HG02763 (cell line): Measurements from ENCODE around the gene PITPNB.

Experiments
- ATAC-seq: cut with Tn5 transposase; IDR thresholded peaks from one replicate; pipeline ENCODE4 v1.9.1; 2021; ENCODE audit warnings: mild to moderate bottlenecking, moderate library complexity; ENCODE audit not compliant: unreplicated experiment

Gene PITPNB

DNA sequence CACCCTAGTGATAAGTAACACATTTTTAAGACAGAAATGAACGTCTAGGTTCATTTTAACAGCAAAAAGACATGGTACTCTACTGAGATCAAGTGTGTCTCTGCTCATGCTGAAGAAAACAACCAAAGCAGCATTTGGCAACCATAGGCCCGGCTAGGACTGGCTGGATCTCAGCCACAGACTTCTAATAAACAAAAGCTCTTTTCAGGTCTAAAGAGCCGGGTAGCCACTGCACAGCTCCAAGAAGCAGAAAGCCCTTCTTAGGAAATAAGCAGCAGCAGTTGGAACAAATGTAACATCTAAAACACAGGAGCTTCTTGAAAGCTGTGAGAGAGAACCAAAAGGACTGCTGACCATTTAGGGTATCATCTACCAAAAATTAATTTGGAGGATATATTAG, 37.6 kb downstream of the PITPNB start:
- ATAC-seq, result no peak

DNA sequence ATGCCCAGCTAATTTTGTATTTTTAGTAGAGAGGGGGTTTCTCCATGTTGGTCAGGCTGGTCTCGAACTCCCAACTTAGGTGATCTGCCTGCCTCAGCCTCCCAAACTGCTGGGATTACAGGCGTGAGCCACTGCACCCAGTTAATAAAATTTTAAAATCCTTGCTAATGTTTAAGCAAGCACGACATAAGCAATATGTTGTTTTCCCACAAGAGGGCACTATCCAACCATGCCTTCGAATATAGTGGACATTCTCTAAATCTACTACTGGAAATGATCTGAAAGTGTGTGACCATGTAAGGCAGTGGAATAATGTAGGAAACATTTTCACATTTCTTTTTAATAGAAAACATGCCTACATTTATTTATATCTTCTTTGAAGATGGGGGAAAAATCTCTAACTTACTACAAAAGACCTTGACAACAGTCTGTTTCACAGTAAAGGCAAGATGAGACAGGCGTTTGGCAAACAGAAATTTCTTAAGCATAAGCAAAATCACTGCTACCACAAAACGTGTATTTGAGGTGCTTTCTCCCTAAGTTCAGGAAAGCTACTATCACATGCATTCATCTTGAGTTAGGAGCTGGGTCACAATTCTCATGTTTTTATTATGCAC, 38.2 kb downstream of the PITPNB start:
- ATAC-seq, result no peak

DNA sequence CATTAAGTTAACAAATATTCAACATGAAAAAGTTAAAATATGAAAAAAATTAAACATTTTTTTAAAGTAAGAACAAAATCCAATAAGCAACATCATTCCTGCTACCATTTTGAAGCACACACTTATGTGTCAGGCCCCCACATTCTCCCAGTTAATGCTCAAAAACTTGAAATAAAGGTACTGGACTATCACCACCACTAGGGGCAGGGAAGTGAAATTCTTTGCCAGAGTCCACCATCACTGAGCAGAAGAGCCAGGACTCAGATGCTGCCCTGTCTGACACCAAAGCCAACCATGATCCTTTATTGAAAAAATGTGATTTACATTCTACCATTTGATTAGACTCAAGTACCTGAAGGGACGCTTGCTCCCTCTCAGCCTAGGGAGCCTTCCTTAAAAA, 39.1 kb downstream of the PITPNB start:
- ATAC-seq, result no peak

DNA sequence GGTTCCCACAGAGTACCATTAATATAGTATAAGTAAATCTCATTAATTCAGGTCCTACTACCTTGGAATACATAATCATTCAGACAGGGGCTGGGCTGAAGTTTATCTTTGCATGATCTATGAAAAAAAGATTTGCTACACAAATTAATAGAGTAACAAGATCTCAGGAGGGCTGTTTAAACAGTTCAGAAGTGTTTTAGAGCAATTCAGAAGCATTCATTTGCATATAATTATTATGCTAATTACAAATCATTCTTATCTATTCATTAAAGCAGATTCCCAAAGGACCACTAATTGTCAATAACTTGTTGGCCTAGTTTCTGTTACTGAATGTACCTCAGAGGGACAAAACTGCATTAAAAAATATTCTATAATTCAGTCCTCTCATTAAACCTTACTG, 40.5 kb downstream of the PITPNB start:
- ATAC-seq, result no peak

DNA sequence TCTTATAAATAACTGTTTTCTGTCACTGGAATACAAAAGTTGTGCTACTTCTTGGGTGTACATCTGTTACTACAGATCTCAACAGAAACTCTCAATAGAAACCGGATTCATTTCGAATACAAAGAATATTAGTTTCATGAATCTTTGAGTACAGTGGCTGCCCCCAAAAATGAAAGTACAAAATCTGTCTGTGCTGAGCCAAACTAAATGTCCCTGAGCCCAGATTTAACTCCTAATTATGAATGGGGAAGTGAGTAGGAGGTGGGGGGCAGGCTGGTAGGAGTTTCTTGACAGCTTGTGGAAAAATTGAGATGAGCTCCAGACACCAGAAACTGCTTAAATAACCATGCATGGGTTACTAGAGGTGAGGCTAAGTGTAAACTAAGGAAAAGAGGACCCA, 41.6 kb downstream of the PITPNB start:
- no peak for ATAC-seq

DNA sequence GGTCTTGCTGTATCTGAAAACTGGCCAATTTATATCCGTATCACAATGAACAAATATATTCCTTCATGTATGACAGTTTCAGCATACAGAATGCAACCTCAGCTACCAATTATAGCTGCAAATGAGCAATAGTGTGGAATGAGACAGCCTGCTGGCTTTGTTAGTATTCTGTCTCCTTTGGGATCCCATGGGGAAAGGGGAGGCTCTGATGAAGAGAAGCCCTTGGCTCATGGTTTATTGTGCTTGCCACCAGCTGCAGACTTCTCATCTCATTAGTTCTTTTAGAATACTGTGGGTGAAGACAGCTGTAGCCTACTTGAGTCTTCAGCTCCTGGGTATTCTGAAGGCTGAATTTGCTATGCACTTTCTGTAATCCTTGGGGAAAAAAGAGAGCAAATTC, 42.4 kb downstream of the PITPNB start:
- ATAC-seq, result no peak

DNA sequence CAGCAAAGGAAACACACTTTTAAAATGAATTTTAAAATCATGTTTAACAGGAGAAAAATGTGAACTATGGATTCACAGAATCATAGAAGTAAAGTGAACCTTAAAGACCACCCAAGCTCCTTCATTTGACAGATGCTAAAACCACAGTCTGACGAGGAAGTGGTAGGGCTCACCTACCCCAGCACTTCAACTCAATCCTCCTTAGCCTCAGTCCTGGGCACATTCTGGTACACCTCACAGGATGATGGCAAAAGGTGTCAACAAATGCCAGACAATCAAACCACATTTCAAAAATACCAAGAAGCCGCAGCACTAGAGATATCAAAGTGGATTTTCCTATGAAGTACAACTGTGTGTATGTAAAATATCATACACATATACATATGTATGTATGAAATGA, 43.1 kb downstream of the PITPNB start:
- no peak for ATAC-seq

DNA sequence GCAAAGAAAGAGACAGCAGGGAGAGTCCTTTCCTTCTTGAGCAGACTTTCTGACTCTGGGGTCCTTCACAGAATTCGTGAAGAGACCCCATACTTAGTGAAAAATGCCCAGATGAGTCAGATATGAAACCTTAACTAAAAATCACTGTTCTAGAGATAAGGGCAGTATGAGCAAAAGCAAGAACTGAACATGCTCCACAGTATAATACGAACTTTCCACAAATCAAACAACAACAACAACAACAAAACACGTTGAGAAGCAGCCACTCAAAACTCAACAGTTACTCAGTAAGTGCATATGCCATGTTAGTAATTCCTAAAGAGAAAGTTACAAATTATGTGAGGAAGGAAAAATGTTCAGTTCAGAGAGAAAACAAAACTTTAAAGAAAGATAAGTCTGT, 44.3 kb downstream of the PITPNB start:
- no peak for ATAC-seq

DNA sequence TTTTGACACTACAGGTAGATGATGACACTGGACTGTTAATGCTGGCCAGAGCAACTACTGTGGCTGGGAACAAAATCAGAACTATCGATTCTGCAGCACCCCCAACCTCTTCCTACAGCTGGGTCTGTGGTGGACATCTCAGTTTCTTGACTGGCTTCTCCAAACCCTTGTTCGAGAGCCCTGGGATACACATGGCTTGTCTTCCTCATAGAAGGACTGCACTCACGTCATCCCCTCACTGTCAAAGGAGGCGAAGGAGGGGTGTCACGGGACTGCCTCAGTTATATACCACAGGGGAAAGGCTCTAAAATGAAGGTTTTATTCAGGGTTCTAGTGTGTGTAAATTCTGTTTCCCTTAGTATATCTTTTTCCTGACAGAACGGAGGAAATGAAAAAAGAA, 44.9 kb downstream of the PITPNB start:
- ATAC-seq, result no peak

DNA sequence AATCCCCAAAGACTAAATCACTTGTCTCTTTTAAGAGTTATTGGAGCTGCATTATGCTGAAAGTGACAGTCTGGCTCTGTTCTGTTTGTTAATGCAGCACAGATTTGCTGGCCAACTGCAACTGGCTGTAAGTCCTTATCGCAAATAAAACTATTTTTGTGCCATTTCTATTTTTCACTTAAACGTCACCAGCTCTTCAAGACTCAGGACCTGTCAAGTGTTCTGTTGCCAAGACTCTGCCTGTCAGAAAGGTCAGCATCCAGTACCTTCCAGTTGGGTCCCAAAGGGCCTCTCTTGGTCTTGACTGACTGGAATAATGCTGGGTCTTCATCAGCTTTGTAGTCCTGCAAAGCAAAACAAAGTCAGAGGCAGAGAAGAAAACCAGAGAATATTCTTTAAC, 45.6 kb downstream of the PITPNB start:
- no peak for ATAC-seq

DNA sequence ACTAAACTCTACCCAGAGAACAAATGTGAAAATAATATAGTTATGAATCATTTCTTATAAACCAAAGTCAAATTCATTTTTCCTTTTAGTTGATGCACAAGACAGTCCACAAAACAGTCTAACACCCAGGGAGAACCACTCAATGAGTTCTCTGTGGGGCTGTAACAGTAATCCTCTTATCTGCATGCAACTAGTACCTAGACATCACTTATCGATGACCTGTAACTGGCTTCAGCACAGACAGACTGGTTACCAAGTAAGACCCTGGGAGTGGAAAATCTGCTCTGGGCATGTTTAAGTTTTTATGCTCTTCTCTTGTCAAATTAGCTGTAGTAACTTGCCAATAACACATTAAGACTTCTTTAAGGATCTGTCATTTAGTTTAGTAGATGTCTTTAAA, 46.6 kb downstream of the PITPNB start:
- ATAC-seq, result no peak

DNA sequence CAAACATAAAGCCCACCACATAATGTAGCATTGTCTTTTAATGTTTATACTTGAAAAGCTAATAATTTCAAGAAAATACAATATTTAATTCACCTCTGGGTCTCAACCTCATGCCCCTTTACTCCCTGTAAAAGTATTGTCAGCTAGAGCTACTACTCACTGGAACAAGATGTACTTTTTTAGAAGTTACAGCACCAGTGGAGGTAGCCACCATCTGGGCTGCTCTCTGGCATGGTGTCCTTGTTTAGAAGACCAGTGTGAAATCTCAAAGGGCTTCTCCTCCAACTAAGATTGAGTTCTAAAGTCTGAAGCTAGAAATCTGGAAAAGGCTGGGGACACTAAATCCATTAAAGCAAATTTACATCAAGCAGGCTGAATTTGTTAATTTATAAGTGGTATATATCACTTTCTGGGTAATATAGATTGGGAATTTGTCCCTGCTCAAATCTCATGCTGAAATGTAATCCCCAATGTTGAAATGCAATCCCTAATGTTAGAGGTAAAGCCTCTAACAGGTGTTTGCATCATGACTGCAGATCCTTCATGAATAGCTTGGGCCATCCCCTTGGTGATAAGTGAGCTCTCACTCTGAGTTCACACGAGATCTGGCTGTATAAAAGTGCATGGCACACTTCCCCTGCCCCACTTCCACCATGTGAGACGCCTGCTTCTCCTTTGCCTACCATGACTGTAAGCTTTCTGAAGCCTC, 47.6 kb downstream of the PITPNB start:
- no peak for ATAC-seq

DNA sequence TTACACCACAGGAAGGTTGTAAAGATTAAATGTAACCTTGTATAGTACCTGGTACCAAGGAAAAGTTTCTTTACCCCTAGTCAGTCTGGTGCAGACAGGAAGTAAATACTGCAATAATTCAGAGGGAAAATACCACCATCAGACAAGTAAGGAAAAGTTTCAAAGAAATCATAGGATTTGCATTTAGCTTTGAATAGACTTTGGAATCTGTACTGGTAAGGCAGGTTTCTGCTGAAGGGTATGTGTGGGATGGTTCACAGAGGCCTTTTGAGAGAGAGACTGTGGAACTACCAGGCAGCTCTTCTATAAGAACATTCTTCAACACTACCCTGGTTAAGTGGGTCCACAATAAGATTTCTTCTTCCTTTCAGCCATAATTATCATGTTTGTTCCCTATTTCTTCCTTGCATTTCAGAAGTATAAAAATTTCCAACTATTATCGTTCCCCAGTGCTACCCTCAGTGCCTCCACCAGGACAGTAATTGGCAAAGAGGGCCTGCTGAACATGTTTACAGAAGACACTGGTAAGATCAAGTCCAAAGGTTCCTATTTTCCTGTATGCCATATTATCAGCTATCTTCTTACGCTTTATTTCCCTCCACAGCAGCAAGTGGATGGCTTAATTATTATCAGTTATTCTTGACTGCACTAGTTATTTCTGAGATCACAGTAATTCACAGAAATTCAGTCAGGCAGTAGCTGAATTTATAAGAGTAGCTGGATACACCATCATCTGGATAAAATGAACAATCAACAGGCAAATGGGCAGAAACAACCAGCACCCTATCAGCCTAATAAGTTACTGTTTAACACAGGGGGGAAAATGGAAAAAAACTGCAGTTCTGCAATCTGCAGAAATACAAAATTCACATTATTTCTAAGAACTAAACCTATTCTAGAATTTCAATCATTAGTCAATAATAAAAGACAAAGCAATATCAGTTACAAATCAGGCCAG, 48.5 kb downstream of the PITPNB start:
- no peak for ATAC-seq

DNA sequence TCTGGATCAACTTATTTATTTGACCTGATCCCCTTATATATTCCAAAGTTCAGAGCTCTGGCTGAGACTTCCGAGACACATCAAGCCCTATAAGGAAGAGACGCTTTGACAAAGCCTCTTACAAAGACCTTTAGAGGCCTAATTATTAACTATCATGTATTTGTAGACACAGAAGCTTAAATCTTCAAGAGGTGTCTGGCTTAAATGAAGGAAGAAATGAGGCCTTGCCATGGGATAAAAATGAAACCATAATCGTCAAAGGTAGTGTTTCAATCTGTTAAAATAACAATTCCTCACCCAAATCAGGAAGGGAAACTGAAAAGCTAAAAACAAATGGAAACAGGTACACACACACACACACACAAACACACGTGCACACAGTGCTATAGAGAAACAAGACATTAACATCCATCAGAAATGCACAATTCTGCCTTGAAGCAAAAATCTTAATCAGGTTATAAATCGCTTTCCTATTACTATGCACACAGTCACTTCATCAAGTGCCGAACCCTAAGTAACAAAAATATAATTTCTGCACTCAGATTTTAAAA, 50.2 kb downstream of the PITPNB start:
- ATAC-seq, result no peak

DNA sequence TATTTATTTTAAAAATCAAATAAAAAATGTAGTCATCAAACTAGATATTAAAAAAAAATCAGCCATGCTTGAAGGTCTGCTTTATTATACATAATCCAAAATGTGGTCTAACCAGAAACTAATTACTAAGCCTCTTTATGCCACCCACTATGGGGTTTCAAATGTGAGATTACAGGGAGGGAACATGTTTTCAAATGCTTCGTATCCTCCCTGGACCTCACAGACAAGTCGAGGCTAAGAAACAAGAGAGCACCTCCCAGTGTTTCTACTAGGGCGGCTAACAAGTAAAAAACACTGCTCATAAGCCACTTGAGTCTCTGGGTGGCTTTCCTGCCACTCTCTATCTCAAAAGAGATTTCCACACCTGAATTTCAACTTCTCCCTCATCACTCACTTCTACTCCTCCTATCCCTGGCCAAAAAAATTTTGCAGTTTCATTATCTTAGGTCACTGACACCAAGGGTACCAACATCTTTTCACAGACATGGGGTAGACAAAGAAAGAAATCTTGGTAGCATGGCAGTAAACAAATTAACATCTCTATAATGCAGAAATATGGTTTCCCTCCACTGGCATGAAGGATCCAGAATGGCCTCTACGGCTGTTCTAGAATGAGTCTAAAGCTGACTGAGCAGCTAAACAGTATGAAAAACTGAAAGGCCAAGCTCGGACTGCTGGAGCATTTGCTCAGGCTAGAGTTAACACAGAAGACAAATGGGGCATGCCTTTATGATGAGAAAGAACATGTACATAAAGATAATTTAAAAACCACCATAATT, 50.9 kb downstream of the PITPNB start:
- no peak for ATAC-seq

DNA sequence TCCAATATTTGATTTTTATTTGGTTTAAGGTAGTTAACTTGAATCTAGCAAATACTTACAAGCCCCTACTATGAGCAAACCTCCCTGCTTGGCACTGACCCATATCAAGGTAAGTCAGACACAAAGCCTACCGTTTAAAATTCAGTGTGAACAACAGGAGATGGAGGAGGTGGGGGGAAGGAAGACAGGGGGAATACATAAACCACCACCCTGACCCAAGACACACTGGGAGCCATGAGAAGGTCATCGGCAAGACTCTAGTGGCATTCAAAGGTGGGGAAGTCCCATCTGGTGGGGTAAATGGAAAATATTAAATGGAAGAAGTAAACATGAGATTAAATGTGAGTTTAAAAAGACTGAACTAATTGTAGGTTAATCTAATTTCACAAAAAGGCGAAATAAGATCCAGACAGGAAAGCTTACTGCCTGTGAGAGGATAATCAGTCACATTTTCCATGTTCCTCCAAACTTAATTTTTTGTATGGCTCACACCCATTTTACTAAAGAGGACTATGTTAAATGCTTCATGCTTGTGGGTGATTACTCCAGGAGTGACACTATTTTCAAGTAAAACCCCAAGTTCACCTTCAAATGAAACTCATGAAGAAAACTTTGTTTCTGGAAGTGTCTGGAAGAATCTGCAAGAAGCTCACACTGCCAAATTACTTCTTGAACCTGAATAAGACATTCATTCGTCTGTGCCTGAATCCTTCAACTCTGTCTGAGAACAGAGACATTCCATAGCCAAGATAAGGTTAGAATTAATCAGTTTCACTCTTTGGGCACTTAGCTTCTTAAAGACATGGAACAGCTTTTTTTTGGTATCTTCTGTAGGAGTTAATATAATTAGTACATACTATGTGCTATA, 51.7 kb downstream of the PITPNB start:
- no peak for ATAC-seq

DNA sequence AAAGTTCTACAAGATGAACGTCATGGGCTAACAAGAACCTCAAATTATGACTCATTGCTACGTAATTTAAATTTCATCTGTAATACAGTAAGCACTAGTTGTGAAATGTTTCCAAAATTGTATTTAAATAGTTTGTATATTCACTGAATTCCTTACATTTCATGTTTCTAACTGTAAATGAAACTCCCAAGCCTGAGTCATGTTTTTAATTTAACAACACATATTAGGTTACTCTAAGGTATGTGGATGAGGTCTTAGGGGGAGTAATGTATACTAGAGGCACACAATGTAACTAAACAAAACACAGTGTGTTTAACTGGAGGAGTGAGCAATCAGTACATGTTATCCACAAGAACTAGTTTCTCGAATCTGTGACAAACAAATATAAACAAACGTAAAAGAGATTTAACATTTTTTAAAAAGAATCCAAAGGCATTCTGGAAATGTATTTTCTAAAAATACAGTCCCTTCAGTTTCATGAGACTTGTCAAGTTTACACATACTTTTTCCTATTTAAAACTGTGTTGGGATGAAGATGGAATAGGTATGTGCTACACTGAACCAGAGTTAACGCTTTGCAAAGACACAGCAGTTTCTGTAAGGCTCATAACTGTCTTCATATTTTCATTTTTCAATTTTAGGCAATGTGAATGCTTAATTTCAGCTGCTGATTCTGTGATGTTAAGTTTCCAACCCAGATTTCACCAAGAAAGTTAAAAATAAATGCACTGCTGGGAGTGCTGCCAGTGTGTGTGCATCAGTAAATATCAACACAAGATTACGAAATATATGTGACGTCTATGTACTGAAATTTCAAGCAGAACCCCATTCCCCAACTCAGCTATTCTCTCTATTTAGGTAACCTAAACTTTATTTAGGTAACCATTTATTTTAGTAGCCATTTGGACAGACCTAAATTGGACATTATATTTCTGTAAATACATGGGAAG, 52.6 kb downstream of the PITPNB start:
- ATAC-seq, result no peak

DNA sequence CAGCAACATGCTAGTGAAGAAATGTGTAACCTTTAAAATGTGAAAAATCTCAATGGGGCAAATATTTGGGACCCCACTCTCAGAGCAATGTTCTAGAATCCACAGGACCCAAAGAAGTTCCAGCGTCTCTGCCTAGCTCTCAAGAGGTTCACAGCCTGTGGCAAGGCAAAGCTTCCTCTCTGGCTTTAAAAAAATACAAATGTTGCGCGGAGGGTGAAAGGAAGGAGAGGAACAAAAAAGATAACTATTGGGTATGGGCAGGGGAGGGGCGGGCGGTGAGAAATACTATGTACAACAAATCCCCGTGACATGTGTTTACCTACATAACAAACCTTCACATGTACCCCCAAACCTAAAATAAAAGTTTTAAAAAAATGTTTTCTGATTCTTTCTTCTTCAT, 53.6 kb downstream of the PITPNB start:
- no peak for ATAC-seq

DNA sequence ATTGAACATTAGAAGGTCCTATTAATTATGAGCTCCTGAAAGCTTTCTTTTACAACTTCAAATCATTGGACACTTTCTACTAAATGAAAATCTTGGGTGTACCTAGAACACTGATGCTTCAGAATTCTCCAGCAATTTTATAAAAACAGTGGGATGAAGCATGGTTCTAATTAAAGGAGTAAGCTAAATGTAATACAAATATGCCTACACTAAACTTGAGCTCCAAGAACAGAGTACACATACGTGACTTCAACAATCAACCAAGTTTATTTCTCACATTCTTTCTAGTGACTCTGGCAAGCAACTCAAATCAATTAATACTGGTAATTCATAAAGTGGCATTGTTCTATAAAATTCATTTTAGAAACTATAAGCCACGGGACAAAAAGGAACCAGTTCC, 55.5 kb downstream of the PITPNB start:
- ATAC-seq, result no peak
